Caco-2 (cell line): Measurements from ENCODE around the gene PLXNA4. TPM values are rescaled to one million over a fixed set of nuclear protein-coding genes. Genes with fewer than 3 reads are reported as not detected.

Experiments used
- BruUV-seq: library from RNA; stranded (reverse); fragments of 400-500 nt; replicated peaks from 2 replicates; lab custom pipeline; 2021; lab: Mats Ljungman, UMichigan
- CTCF ChIA-PET: fragments of 300-600 bp; sonication (Branson Sonifier 250); formaldehyde crosslinking; loops from one replicate; lab custom pipeline; 2022; ENCODE audit warnings: antibody characterized with exemption; lab: Charles Lee
- POLR2A ChIA-PET: fragments of 300-600 bp; sonication (Branson Sonifier 250); formaldehyde crosslinking; loops from one replicate; lab custom pipeline; 2022; ENCODE audit warnings: antibody characterized with exemption; lab: Charles Lee
- DNase-seq, 2 experiments: peaks; one replicate each; pipeline versions ENCODE4 v3.0.0 to v3.0.0-alpha.2; 2020 to 2022
- H3K27me3 ChIP-seq: replicated peaks from 2 replicates; pipeline ENCODE4 v1.6.0; 2011; ENCODE audit warnings: low read length; ENCODE audit not compliant: control insufficient read depth, insufficient read depth
- H3K36me3 ChIP-seq: 2 replicates; pipeline ENCODE4 v1.5.1; 2011; ENCODE audit warnings: low read length; ENCODE audit not compliant: control insufficient read depth, insufficient read depth
- H3K4me1 ChIP-seq: fragments of 250-450 bp; sonication (Bioruptor Pico); 2 replicates; pipeline ENCODE4 v1.5.1; 2020; ENCODE audit warnings: mild to moderate bottlenecking
- H3K4me3 ChIP-seq: 2 replicates; pipeline ENCODE4 v1.5.1; 2011; ENCODE audit warnings: low read depth, mild to moderate bottlenecking, control low read depth, low read length
- H3K9me3 ChIP-seq: fragments of 250-450 bp; sonication (Bioruptor Pico); 2 replicates; pipeline ENCODE4 v1.5.1; 2020; ENCODE audit warnings: mild to moderate bottlenecking, moderate library complexity
- H3K27ac Mint-ChIP-seq: one replicate; pipeline ENCODE4 v1.8.0; 2022; ENCODE audit warnings: mixed read lengths; ENCODE audit not compliant: unreplicated experiment
- H3K27me3 Mint-ChIP-seq: one replicate; pipeline ENCODE4 v1.8.0; 2022; ENCODE audit warnings: mixed read lengths; ENCODE audit not compliant: insufficient read depth, unreplicated experiment
- H3K36me3 Mint-ChIP-seq: one replicate; pipeline ENCODE4 v1.8.0; 2022; ENCODE audit warnings: mild to moderate bottlenecking, mixed read lengths; ENCODE audit not compliant: insufficient read depth, unreplicated experiment
- H3K4me1 Mint-ChIP-seq: one replicate; pipeline ENCODE4 v1.8.0; 2022; ENCODE audit warnings: low read depth, mixed read lengths; ENCODE audit not compliant: unreplicated experiment
- H3K4me3 Mint-ChIP-seq: one replicate; pipeline ENCODE4 v1.8.0; 2022; ENCODE audit warnings: mild to moderate bottlenecking, moderate library complexity, mixed read lengths; ENCODE audit not compliant: unreplicated experiment
- H3K9me3 Mint-ChIP-seq: one replicate; pipeline ENCODE4 v1.8.0; 2022; ENCODE audit warnings: mixed read lengths; ENCODE audit not compliant: unreplicated experiment
- CTCF ChIP-seq, 2 experiments: fragments of 200-600 bp in 1 of 2; IDR thresholded peaks; 1 replicate in 1 of 2; 2 replicates in 1 of 2; pipeline versions ENCODE4 v1.5.1 to v1.8.0; 2011 to 2022; ENCODE audit warnings: antibody characterized with exemption in 1 of 2, control low read depth in 1 of 2, inconsistent platforms in 1 of 2, low read depth in 1 of 2, low read length in 1 of 2, mild to moderate bottlenecking in 1 of 2, moderate library complexity in 1 of 2; ENCODE audit not compliant: insufficient read depth in 1 of 2, severe bottlenecking in 1 of 2, unreplicated experiment in 1 of 2
- intact Hi-C: fragments of 100-400 bp; cut with micrococcal nuclease; formaldehyde crosslinking; loops from one replicate; pipeline ENCODE4 v1.10.0; 2022; ENCODE audit not compliant: unreplicated experiment
- total RNA-seq: library from RNA; stranded (reverse); gene quantifications from 2 replicates; pipeline ENCODE4 v1.2.3, GENCODE V29; 2022

The PLXNA4 gene
- total RNA-seq, 1 experiment from 2014 or later = 0.43 TPM

GRCh38 chr7:132551439-132551838, 24.8 kb downstream of the PLXNA4 start:
- DNase-seq = no peak
- Mint-ChIP-seq H3K36me3 (no peaks in the 10 kb centered on the region), H3K27ac (no peak overlapping the region), H3K4me3 (no peak overlapping the region), H3K27me3 (peaks cover 16% of the 10 kb centered on the region), H3K9me3 (no peaks in the 10 kb centered on the region), H3K4me1 (no peaks in the 10 kb centered on the region)
- ChIA-PET CTCF (no interaction called here), POLR2A (no interaction called here)
- Histone ChIP-seq H3K36me3 (no peaks in the 10 kb centered on the region), H3K4me3 (no peak overlapping the region), H3K4me1 (no peaks in the 10 kb centered on the region), H3K9me3 (no peaks in the 10 kb centered on the region), H3K27me3 (peaks cover 2% of the 10 kb centered on the region)
- no peak for TF ChIP-seq CTCF (IDR thresholded peaks at IDR 0.05; ENCODE audit: insufficient read depth in 1 of 2, low read depth in 1 of 2, low read length in 1 of 2, severe bottlenecking in 1 of 2, unreplicated experiment in 1 of 2)
- intact Hi-C loops = no loop called here
- no TSS peak for BruUV-seq

GRCh38 chr7:132548489-132549078, 27.7 kb downstream of the PLXNA4 start:
- no peaks in the 10 kb centered on the region for H3K36me3 ChIP-seq
- H3K9me3 ChIP-seq = no peaks in the 10 kb centered on the region
- H3K4me1 Mint-ChIP-seq = no peaks in the 10 kb centered on the region
- no peak overlapping the region for H3K4me3 Mint-ChIP-seq
- ChIA-PET CTCF (no interaction called here), POLR2A (no interaction called here)
- H3K36me3 Mint-ChIP-seq = no peaks in the 10 kb centered on the region
- DNase-seq = no peak
- TF ChIP-seq CTCF (IDR thresholded peaks at IDR 0.05; ENCODE audit: insufficient read depth in 1 of 2, low read depth in 1 of 2, low read length in 1 of 2, severe bottlenecking in 1 of 2, unreplicated experiment in 1 of 2) = no peak
- intact Hi-C loops = no loop called here
- no peak overlapping the region for H3K27ac Mint-ChIP-seq
- BruUV-seq = no TSS peak
- H3K4me1 ChIP-seq = no peaks in the 10 kb centered on the region
- no peak overlapping the region for H3K4me3 ChIP-seq
- H3K27me3 Mint-ChIP-seq = peaks cover 20% of the 10 kb centered on the region
- no peaks in the 10 kb centered on the region for H3K27me3 ChIP-seq
- no peaks in the 10 kb centered on the region for H3K9me3 Mint-ChIP-seq

DNA sequence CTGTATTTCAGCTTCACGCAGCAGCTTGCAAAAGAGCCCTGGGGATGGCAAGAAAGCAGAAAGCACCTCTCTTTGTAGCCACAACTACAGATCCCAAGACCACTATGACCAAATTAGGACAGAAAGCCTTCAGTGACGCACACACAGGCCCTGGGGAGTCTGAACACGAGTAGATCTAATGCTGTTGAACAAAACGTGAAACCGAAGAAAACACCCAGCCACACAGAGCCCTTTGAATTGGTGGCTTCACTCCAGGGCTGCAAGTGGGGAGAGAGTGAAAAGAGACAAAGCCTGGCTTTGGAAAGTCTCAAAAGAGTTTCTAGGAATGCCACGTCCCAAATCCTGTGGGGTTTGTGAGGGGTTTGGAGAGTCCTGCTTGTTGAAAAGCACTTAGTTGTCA, 28.4 kb downstream of the PLXNA4 start:
- H3K4me1 Mint-ChIP-seq = no peaks in the 10 kb centered on the region

More for the DNA sequence above, 28.4 kb downstream of the PLXNA4 start:
- H3K27me3 Mint-ChIP-seq = peaks cover 20% of the 10 kb centered on the region
- ChIA-PET CTCF (no interaction called here), POLR2A (no interaction called here)
- H3K36me3 Mint-ChIP-seq = no peaks in the 10 kb centered on the region
- TF ChIP-seq CTCF (IDR thresholded peaks at IDR 0.05; ENCODE audit: insufficient read depth in 1 of 2, low read depth in 1 of 2, low read length in 1 of 2, severe bottlenecking in 1 of 2, unreplicated experiment in 1 of 2) = no peak
- Histone ChIP-seq H3K9me3 (no peaks in the 10 kb centered on the region), H3K4me1 (no peaks in the 10 kb centered on the region), H3K27me3 (no peaks in the 10 kb centered on the region), H3K36me3 (no peaks in the 10 kb centered on the region), H3K4me3 (no peak overlapping the region)
- no peak for DNase-seq
- intact Hi-C loops = no loop called here
- no peak overlapping the region for H3K27ac Mint-ChIP-seq
- no peak overlapping the region for H3K4me3 Mint-ChIP-seq
- H3K9me3 Mint-ChIP-seq = no peaks in the 10 kb centered on the region
- BruUV-seq = no TSS peak
